ENCODE results near the gene HOXB6.

DNA sequence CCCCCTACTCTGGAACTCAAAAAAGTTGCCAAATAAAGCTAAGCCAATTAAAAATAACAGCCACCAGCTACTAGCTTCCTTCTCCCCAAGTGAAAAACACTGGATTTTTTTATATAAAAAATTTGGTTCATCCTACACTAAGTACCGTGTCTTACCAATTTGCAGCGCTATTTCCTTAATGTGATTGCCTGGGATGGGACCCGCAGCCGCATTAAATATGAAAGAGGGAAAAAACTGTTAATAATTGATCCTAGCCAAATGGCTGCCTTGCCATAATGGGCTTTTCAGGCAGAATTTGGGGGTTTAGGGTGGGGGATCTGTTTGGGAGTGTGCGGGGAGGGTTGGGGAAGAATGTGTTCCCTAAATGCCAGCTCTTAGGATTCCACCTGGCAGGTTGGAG, 19.3 kb upstream of the HOXB6 start:
- TF ChIP-seq ZIC2 (tag by site-specific recombination; IDR thresholded peaks at IDR 0.05) = no peak
- no peak for TF ChIP-seq ZNF501 (tag by site-specific recombination; IDR thresholded peaks at IDR 0.05)
- TF ChIP-seq ZBTB21 (tag by site-specific recombination; IDR thresholded peaks at IDR 0.05) = no peak
- TF ChIP-seq SP2 (tag by site-specific recombination; IDR thresholded peaks at IDR 0.05) = no peak
- TF ChIP-seq, protein P1, sequence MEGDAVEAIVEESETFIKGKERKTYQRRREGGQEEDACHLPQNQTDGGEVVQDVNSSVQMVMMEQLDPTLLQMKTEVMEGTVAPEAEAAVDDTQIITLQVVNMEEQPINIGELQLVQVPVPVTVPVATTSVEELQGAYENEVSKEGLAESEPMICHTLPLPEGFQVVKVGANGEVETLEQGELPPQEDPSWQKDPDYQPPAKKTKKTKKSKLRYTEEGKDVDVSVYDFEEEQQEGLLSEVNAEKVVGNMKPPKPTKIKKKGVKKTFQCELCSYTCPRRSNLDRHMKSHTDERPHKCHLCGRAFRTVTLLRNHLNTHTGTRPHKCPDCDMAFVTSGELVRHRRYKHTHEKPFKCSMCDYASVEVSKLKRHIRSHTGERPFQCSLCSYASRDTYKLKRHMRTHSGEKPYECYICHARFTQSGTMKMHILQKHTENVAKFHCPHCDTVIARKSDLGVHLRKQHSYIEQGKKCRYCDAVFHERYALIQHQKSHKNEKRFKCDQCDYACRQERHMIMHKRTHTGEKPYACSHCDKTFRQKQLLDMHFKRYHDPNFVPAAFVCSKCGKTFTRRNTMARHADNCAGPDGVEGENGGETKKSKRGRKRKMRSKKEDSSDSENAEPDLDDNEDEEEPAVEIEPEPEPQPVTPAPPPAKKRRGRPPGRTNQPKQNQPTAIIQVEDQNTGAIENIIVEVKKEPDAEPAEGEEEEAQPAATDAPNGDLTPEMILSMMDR (tag by site-specific recombination; IDR thresholded peaks at IDR 0.05) = no peak
- TF ChIP-seq, protein P2, sequence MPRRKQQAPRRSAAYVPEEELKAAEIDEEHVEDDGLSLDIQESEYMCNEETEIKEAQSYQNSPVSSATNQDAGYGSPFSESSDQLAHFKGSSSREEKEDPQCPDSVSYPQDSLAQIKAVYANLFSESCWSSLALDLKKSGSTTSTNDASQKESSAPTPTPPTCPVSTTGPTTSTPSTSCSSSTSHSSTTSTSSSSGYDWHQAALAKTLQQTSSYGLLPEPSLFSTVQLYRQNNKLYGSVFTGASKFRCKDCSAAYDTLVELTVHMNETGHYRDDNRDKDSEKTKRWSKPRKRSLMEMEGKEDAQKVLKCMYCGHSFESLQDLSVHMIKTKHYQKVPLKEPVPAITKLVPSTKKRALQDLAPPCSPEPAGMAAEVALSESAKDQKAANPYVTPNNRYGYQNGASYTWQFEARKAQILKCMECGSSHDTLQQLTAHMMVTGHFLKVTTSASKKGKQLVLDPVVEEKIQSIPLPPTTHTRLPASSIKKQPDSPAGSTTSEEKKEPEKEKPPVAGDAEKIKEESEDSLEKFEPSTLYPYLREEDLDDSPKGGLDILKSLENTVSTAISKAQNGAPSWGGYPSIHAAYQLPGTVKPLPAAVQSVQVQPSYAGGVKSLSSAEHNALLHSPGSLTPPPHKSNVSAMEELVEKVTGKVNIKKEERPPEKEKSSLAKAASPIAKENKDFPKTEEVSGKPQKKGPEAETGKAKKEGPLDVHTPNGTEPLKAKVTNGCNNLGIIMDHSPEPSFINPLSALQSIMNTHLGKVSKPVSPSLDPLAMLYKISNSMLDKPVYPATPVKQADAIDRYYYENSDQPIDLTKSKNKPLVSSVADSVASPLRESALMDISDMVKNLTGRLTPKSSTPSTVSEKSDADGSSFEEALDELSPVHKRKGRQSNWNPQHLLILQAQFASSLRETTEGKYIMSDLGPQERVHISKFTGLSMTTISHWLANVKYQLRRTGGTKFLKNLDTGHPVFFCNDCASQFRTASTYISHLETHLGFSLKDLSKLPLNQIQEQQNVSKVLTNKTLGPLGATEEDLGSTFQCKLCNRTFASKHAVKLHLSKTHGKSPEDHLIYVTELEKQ (tag by site-specific recombination; IDR thresholded peaks at IDR 0.05; ENCODE audit: borderline replicate concordance) = no peak
- TF ChIP-seq, protein P3, sequence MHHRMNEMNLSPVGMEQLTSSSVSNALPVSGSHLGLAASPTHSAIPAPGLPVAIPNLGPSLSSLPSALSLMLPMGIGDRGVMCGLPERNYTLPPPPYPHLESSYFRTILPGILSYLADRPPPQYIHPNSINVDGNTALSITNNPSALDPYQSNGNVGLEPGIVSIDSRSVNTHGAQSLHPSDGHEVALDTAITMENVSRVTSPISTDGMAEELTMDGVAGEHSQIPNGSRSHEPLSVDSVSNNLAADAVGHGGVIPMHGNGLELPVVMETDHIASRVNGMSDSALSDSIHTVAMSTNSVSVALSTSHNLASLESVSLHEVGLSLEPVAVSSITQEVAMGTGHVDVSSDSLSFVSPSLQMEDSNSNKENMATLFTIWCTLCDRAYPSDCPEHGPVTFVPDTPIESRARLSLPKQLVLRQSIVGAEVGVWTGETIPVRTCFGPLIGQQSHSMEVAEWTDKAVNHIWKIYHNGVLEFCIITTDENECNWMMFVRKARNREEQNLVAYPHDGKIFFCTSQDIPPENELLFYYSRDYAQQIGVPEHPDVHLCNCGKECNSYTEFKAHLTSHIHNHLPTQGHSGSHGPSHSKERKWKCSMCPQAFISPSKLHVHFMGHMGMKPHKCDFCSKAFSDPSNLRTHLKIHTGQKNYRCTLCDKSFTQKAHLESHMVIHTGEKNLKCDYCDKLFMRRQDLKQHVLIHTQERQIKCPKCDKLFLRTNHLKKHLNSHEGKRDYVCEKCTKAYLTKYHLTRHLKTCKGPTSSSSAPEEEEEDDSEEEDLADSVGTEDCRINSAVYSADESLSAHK (tag by site-specific recombination; IDR thresholded peaks at IDR 0.05) = no peak
